Keratinocyte (primary cell): ENCODE data around the gene HPCAL1. TPM values are rescaled to one million over a fixed set of nuclear protein-coding genes. Genes with fewer than 3 reads are reported as not detected.

Source experiments
- DNase-seq: peaks from one replicate; pipeline ENCODE4 v3.0.0-alpha.2; 2011; ENCODE audit warnings: low read depth, missing footprints, low spot score
- FAIRE-seq: peaks from 2 replicates; lab custom pipeline; 2011; peaks lifted over from hg19 to GRCh38; lab: Jason Lieb, UNC
- H2AFZ ChIP-seq: 2 replicates; pipeline ENCODE4 v1.6.0; 2012; ENCODE audit warnings: low read length, control low read depth, inconsistent platforms; ENCODE audit not compliant: control insufficient read depth
- H3K27ac ChIP-seq: 2 replicates; pipeline ENCODE4 v1.5.1; 2011; ENCODE audit warnings: low read length; ENCODE audit not compliant: control insufficient read depth, insufficient read depth
- H3K27me3 ChIP-seq: 3 replicates; pipeline ENCODE4 v1.6.0; 2011; ENCODE audit warnings: low read length; ENCODE audit not compliant: control insufficient read depth, insufficient read depth; ENCODE audit errors: extremely low read depth
- H3K36me3 ChIP-seq, 2 experiments: 2 replicates in 1 of 2; 3 replicates in 1 of 2; pipeline ENCODE4 v1.5.1; 2011; ENCODE audit warnings: low read length in 2 of 2, mild to moderate bottlenecking in 1 of 2; ENCODE audit not compliant: control insufficient read depth in 2 of 2, insufficient read depth in 2 of 2; ENCODE audit errors: extremely low read depth in 1 of 2
- H3K4me1 ChIP-seq: 3 replicates; pipeline ENCODE4 v1.5.1; 2011; ENCODE audit warnings: low read length; ENCODE audit not compliant: control insufficient read depth, insufficient read depth; ENCODE audit errors: extremely low read depth
- H3K4me2 ChIP-seq: 3 replicates; pipeline ENCODE4 v1.6.0; 2011; ENCODE audit warnings: low read depth, low read length; ENCODE audit not compliant: control insufficient read depth, insufficient read depth; ENCODE audit errors: extremely low read depth
- H3K4me3 ChIP-seq, 3 experiments: fragments of 200-600 bp in 1 of 3; sonication (generic) in 1 of 3; 2 replicates in 2 of 3; 3 replicates in 1 of 3; pipeline ENCODE4 v1.5.1; 2011 to 2016; ENCODE audit warnings: low read length in 3 of 3, mild to moderate bottlenecking in 3 of 3, control low read depth in 2 of 3, inconsistent platforms in 1 of 3, low read depth in 1 of 3, mixed read lengths in 1 of 3, mixed run types in 1 of 3, moderate library complexity in 1 of 3; ENCODE audit not compliant: control insufficient read depth in 2 of 3, insufficient read depth in 2 of 3; ENCODE audit errors: extremely low read depth in 1 of 3
- H3K79me2 ChIP-seq: 2 replicates; pipeline ENCODE4 v1.6.0; 2012; ENCODE audit warnings: low read length; ENCODE audit not compliant: control insufficient read depth, insufficient read depth
- H3K9ac ChIP-seq: 3 replicates; pipeline ENCODE4 v1.6.0; 2011; ENCODE audit warnings: low read length; ENCODE audit not compliant: control insufficient read depth, insufficient read depth; ENCODE audit errors: extremely low read depth
- H3K9me1 ChIP-seq: 3 replicates; pipeline ENCODE4 v1.6.0; 2011; ENCODE audit warnings: low read length; ENCODE audit not compliant: control insufficient read depth, insufficient read depth; ENCODE audit errors: extremely low read depth
- H3K9me3 ChIP-seq: 2 replicates; pipeline ENCODE4 v1.5.1; 2012; ENCODE audit warnings: low read depth, low read length; ENCODE audit not compliant: control insufficient read depth
- H4K20me1 ChIP-seq: 3 replicates; pipeline ENCODE4 v1.6.0; 2011; ENCODE audit warnings: low read length; ENCODE audit not compliant: control insufficient read depth, insufficient read depth; ENCODE audit errors: extremely low read depth
- CTCF ChIP-seq, 3 experiments: IDR thresholded peaks in 1 of 3; conservative IDR thresholded peaks in 1 of 3; optimal IDR thresholded peaks in 1 of 3; 2 replicates in 2 of 3; 3 replicates in 1 of 3; pipeline versions ENCODE3 to v1.5.1; 2011; ENCODE audit warnings: low read length in 3 of 3, mild to moderate bottlenecking in 3 of 3, moderate library complexity in 2 of 3, control low read depth in 1 of 3, inconsistent platforms in 1 of 3; ENCODE audit not compliant: insufficient read depth in 2 of 3; ENCODE audit errors: extremely low read depth in 1 of 3
- EZH2 ChIP-seq: IDR thresholded peaks from one replicate; pipeline ENCODE4 v1.6.1; 2012; ENCODE audit warnings: inconsistent platforms, mild to moderate bottlenecking, low read length, moderate library complexity
- dilution Hi-C: fragments of 300-500 bp; cut with MboI; formaldehyde crosslinking; loops from one replicate; pipeline ENCODE4 v1.7.0; 2020; ENCODE audit warnings: low sequenced_read_pairs; ENCODE audit not compliant: extremely low pct_ligation_motif_present
- polyA plus RNA-seq, 5 experiments: library from polyadenylated mRNA; depleted of rRNA in 3 of 5; stranded (reverse) in 3 of 5; stranded (forward) in 1 of 5; unstranded in 1 of 5; fragments of >200 nt; gene quantifications; 1 replicate in 1 of 5; 2 replicates in 3 of 5; 3 replicates in 1 of 5; pipeline versions ENCODE4 v1.2.1 to v1.2.3, GENCODE V29; 2011 to 2012; ENCODE audit warnings: missing spikeins in 2 of 5, low read depth in 1 of 5, low replicate concordance in 1 of 5

The HPCAL1 gene
- polyA plus RNA-seq, 1 donor (not counting 4 experiments of a cell fraction or from before 2014, with no cell fraction given): 18.0 TPM

GRCh38 chr2:10300328-10300920, 2.3 kb upstream of the HPCAL1 start:
- TF ChIP-seq CTCF (optimal IDR thresholded peaks at IDR 0.05 in 1 of 3, IDR thresholded peaks at IDR 0.05 in 1 of 3, conservative IDR thresholded peaks at IDR 0.05 in 1 of 3; ENCODE audit: extremely low read depth in 1 of 3, insufficient read depth in 2 of 3, low read length in 3 of 3): no peak
- TF ChIP-seq EZH2: no peak
- Histone ChIP-seq H3K36me3 (no peaks in the 10 kb centered on the region), H3K79me2 (peaks cover 17% of the 10 kb centered on the region), H3K27ac (no peak overlapping the region), H2AFZ (no peak overlapping the region), H3K4me2 (no peak overlapping the region), H3K9ac (no peak overlapping the region), H3K4me3 (no peak overlapping the region), H3K9me1 (no peaks in the 10 kb centered on the region), H3K9me3 (no peaks in the 10 kb centered on the region), H3K4me1 (peaks cover 25% of the 10 kb centered on the region), H3K27me3 (no peaks in the 10 kb centered on the region), H4K20me1 (no peaks in the 10 kb centered on the region)
- FAIRE-seq (no peak), DNase-seq (no peak)
- dilution Hi-C loops: no loop called here

DNA sequence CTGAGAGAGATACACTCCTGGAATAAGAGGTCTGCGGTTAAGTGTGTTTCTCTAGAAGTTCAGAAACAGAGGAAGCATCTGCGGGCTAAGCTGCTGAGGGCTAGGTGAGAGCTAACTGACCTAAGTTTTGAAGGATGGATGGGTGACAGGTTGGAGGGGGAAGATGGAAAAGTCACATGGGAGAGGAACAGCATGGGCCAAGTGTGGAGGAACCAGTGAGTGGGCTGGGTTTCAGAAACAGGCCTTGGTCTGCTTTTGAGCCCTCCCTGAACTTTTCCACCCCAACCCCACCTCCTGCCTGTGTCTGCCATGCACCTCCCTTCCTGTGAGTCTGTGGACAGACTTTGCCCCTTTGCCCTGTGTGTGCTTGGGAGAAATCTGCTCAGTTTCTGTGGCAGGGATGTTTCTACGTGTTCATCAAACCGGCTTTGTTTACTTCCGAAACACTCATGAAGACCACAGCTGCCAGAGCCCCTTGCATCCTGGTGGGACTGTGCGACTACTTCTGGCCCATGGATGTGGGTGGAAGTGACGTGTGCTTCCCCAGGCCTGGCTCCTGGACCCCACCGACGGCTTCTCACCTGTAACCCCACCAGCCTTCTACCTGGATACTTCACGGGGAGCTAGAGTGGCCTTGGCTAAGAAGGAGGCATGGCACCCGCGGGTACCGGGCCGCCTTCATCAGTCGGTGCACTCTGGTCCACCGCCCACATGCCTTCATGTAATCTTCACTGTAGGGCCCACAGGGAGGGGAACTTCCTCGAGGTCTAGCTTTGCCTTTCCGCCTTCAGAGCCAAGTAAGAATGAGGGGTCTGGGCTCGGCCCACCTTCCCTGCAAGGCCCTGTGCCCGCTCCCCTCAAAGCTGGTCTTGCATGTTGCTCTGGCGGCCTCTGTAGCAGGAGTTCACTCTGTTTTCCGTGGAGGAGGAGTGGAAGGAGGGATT, 1.4 kb upstream of the HPCAL1 start:
- Histone ChIP-seq H3K9ac (no peak overlapping the region), H3K27ac (no peak overlapping the region), H3K36me3 (no peaks in the 10 kb centered on the region), H3K4me1 (peaks cover 27% of the 10 kb centered on the region), H3K9me3 (no peaks in the 10 kb centered on the region), H3K79me2 (peaks cover 26% of the 10 kb centered on the region), H3K27me3 (no peaks in the 10 kb centered on the region), H3K9me1 (no peaks in the 10 kb centered on the region), H3K4me2 (no peak overlapping the region), H4K20me1 (peaks cover 3% of the 10 kb centered on the region), H2AFZ (no peak overlapping the region), H3K4me3 (no peak overlapping the region)
- DNase-seq: no peak
- TF ChIP-seq EZH2 (no peak), CTCF (optimal IDR thresholded peaks at IDR 0.05 in 1 of 3, IDR thresholded peaks at IDR 0.05 in 1 of 3, conservative IDR thresholded peaks at IDR 0.05 in 1 of 3; ENCODE audit: extremely low read depth in 1 of 3, insufficient read depth in 2 of 3, low read length in 3 of 3) (no peak)
- no peak for FAIRE-seq
- dilution Hi-C loops: no loop called here
